Activated CD8-positive, alpha-beta T cell treated with anti-CD3 and anti-CD28 coated beads for 36 hours (primary cell): ENCODE data around the gene TUBA4A. TPM values are rescaled to one million over a fixed set of nuclear protein-coding genes. Genes with fewer than 3 reads are reported as not detected.
A peak's percentile ranks its signal among the peaks of the same experiment; 100 is the strongest.
"Not testable (repeated sequence)": the region's sequence is repeated elsewhere in the genome, so short reads cannot be mapped to it uniquely, and the experiment has no call there.

ENCODE experiments used
- ATAC-seq: fragments of 200-7000 bp; cut with Tn5 transposase; one replicate; pipeline ENCODE4 v1.10.0; 2021; ENCODE audit warnings: mild to moderate bottlenecking, moderate library complexity
- CTCF ChIA-PET: fragments of 350-600 bp; sonication (Branson Sonifier 250); formaldehyde crosslinking; loops from one replicate; lab custom pipeline; 2021; ENCODE audit warnings: antibody characterized with exemption; lab: Charles Lee
- POLR2A ChIA-PET: fragments of 350-600 bp; sonication (Branson Sonifier 250); formaldehyde crosslinking; loops from one replicate; lab custom pipeline; 2021; ENCODE audit warnings: antibody characterized with exemption; lab: Charles Lee
- DNase-seq: peaks from one replicate; pipeline ENCODE4 v3.0.0-alpha.2; 2020
- H3K27ac Mint-ChIP-seq: one replicate; pipeline ENCODE4 v1.8.0; 2021; ENCODE audit warnings: mild to moderate bottlenecking, mixed read lengths
- H3K27me3 Mint-ChIP-seq: one replicate; pipeline ENCODE4 v1.8.0; 2021; ENCODE audit warnings: mixed read lengths
- H3K36me3 Mint-ChIP-seq: one replicate; pipeline ENCODE4 v1.8.0; 2021; ENCODE audit warnings: low read depth, mixed read lengths
- H3K4me1 Mint-ChIP-seq: one replicate; pipeline ENCODE4 v1.8.0; 2021; ENCODE audit warnings: low read depth, mixed read lengths
- H3K4me3 Mint-ChIP-seq: one replicate; pipeline ENCODE4 v1.8.0; 2021; ENCODE audit warnings: mild to moderate bottlenecking, moderate library complexity, mixed read lengths
- H3K9me3 Mint-ChIP-seq: one replicate; pipeline ENCODE4 v1.8.0; 2021; ENCODE audit warnings: mixed read lengths
- CTCF ChIP-seq: fragments of 200-600 bp; IDR thresholded peaks from one replicate; pipeline ENCODE4 v1.8.0; 2022; ENCODE audit warnings: antibody characterized with exemption, mild to moderate bottlenecking
- intact Hi-C: fragments of 100-400 bp; cut with micrococcal nuclease; formaldehyde crosslinking; loops from one replicate; pipeline ENCODE4 v1.10.0; 2022
- microRNA-seq: library from miRNA; unstranded; fragments of <30 nt; microRNA quantifications from one replicate; pipeline ENCODE4 v1.2.0, GENCODE V29; 2022; ENCODE audit warnings: borderline microRNAs expressed, borderline replicate concordance
- total RNA-seq, 2 experiments: library from RNA; stranded (reverse); gene quantifications; one replicate each; pipeline ENCODE4 v1.2.3, GENCODE V29; 2021

The TUBA4A gene
- total RNA-seq, 2 experiments from 2014 or later, result 226 TPM

- H3K27me3 Mint-ChIP-seq, result no peaks in the 10 kb centered on the region
- DNase-seq (no peak), ATAC-seq (no peak)
- ChIA-PET POLR2A (interaction anchor here (1.3 to 1.9 kb wide), 4 partner anchors 11 to 50 kb away, joined by 3 to 4 read pairs (median 3); partner anchors contain the start of gene ABCB6), CTCF (interaction anchor here (0.9 to 1.2 kb wide), 2 partner anchors 14 to 91 kb away, joined by 3 to 4 read pairs; no protein-coding TSS in a partner anchor)
- no peak overlapping the region for H3K27ac Mint-ChIP-seq
- H3K4me1 Mint-ChIP-seq, result peaks cover 33% of the 10 kb centered on the region
- H3K36me3 Mint-ChIP-seq, result peaks cover 14% of the 10 kb centered on the region
- intact Hi-C loops, result loop anchor here (5.0 kb wide), 1 partner anchor 32 kb away; the partner anchor contains the start of gene SLC23A3
- no peak overlapping the region for H3K4me3 Mint-ChIP-seq
- no peak for TF ChIP-seq CTCF
- peaks cover 10% of the 10 kb centered on the region for H3K9me3 Mint-ChIP-seq
Measured at GRCh38 chr2:219204425-219205164, 49.1 kb downstream of the TUBA4A start.

- ATAC-seq, H3K4me3 Mint-ChIP-seq, H3K27me3 Mint-ChIP-seq, intact Hi-C loops, H3K36me3 Mint-ChIP-seq, DNase-seq: not testable (repeated sequence)
- Mint-ChIP-seq H3K4me1 (peaks cover 21% of the 10 kb centered on the region), H3K27ac (peak overlapping the region; percentile 90), H3K9me3 (peaks cover 10% of the 10 kb centered on the region)
- ChIA-PET POLR2A (interaction anchor here (1.1 to 2.8 kb wide), 12 partner anchors 8 to 206 kb away, joined by 3 to 26 read pairs (median 5); partner anchors contain the start of gene TUBA4A), CTCF (interaction anchor here (0.8 to 2.1 kb wide), 4 partner anchors 10 to 42 kb away, joined by 3 to 9 read pairs (median 6); no protein-coding TSS in a partner anchor)
Measured at GRCh38 chr2:219201331-219201730, 52.4 kb downstream of the TUBA4A start.

GRCh38 chr2:219200502-219201326 is 53.0 kb downstream of the TUBA4A start:
- H3K36me3 Mint-ChIP-seq, H3K27me3 Mint-ChIP-seq, intact Hi-C loops, ATAC-seq: not testable (repeated sequence)
- Mint-ChIP-seq H3K27ac (peak overlapping the region; percentile 90), H3K9me3 (peaks cover 10% of the 10 kb centered on the region), H3K4me3 (peak overlapping the region; percentile 75), H3K4me1 (peaks cover 17% of the 10 kb centered on the region)
- ChIA-PET POLR2A (interaction anchor here (0.6 to 2.8 kb wide), 25 partner anchors 9 to 206 kb away, joined by 3 to 26 read pairs (median 4); partner anchors contain the start of genes CNPPD1, DNAJB2, GLB1L and STK16), CTCF (interaction anchor here (0.8 to 2.1 kb wide), 10 partner anchors 11 to 98 kb away, joined by 3 to 9 read pairs (median 4); no protein-coding TSS in a partner anchor)
- peak; percentile 70 for DNase-seq

Small RNAs within 50 kb of the gene (microRNA-seq; reads per million reads assigned to microRNA genes)
- gene MIR153-1, result not detected

Other genes starting within 250 kb of the TUBA4A start
- not detected for gene CFAP65, start 212.4 kb downstream of the TUBA4A start, total RNA-seq
- not detected for gene IHH, start 193.0 kb downstream of the TUBA4A start, total RNA-seq
- 10 to 100 TPM; 22.4 to 26.3 TPM for gene NHEJ1, start 93.1 kb downstream of the TUBA4A start, total RNA-seq
- 1 to 10 TPM; 1.1 to 1.6 TPM for gene SLC23A3, start 83.9 kb downstream of the TUBA4A start, total RNA-seq
- 10 to 100 TPM; 38.6 to 38.7 TPM for gene CNPPD1, start 77.0 kb downstream of the TUBA4A start, total RNA-seq
- gene RETREG2, start 75.6 kb downstream of the TUBA4A start, total RNA-seq, result 10 to 100 TPM; 63.8 to 67.8 TPM
- 10 to 100 TPM; 31.3 to 33.3 TPM for gene ZFAND2B, start 47.1 kb downstream of the TUBA4A start, total RNA-seq
- gene ABCB6, start 35.0 kb downstream of the TUBA4A start, total RNA-seq, result 10 to 100 TPM; 32.3 to 35.7 TPM
- 10 to 100 TPM; 54.8 to 58.7 TPM for gene ATG9A, start 24.3 kb downstream of the TUBA4A start, total RNA-seq
- gene ANKZF1, start 24.1 kb downstream of the TUBA4A start, total RNA-seq, result 100 to 1,000 TPM; 216 to 217 TPM
- 1 to 10 TPM; 1.2 to 2.8 TPM for gene GLB1L, start 8.5 kb downstream of the TUBA4A start, total RNA-seq
- gene STK16, start 8.4 kb downstream of the TUBA4A start, total RNA-seq, result 10 to 100 TPM; 34.4 to 35.4 TPM
- not detected for gene TUBA4B, start 675 bp downstream of the TUBA4A start, total RNA-seq
- 10 to 100 TPM; 61.8 to 63.3 TPM for gene DNAJB2, start 25.4 kb upstream of the TUBA4A start, total RNA-seq
- gene PTPRN, start 55.5 kb upstream of the TUBA4A start, total RNA-seq, result 1 to 10 TPM in 1 of 2 experiments, under 1 TPM in 1; 0.92 to 1.1 TPM
- gene RESP18, start 78.8 kb upstream of the TUBA4A start, total RNA-seq, result not detected
- 100 to 1,000 TPM; 112 to 113 TPM for gene DNPEP, start 134.0 kb upstream of the TUBA4A start, total RNA-seq
- not detected for gene DES, start 164.5 kb upstream of the TUBA4A start, total RNA-seq
- gene SPEG, start 180.9 kb upstream of the TUBA4A start, total RNA-seq, result 1 to 10 TPM; 2.1 to 2.3 TPM
- 10 to 100 TPM; 32.4 to 34.2 TPM for gene GMPPA, start 245.0 kb upstream of the TUBA4A start, total RNA-seq